Activated CD8-positive, alpha-beta memory T cell treated with anti-CD3 and anti-CD28 coated beads, Interleukin-2, amount 50 U/mL, for 24 hours (primary cell): Measurements from ENCODE around the gene CCDC179.
A peak's percentile ranks its signal among the peaks of the same experiment; 100 is the strongest.

Experiments used
- DNase-seq: peaks from one replicate; pipeline ENCODE4 v3.0.0-alpha.2; 2020; ENCODE audit errors: extremely low read depth

Gene CCDC179

GRCh38 chr11:22860241-22860640, at the start of gene CCDC179:
Gene CCDC179 (minus strand): TSS chr11:22860474. CDS start chr11:22860421, 53 bp downstream.
- no peak for DNase-seq

- no peak for DNase-seq
Observed at GRCh38 chr11:22903782-22904181, 43.5 kb upstream of the CCDC179 start.

- no peak for DNase-seq
Observed at GRCh38 chr11:22901603-22902002, 41.3 kb upstream of the CCDC179 start.

GRCh38 chr11:22900764-22901486, 40.7 kb upstream of the CCDC179 start:
- DNase-seq, result no peak

GRCh38 chr11:22898036-22898435, 37.8 kb upstream of the CCDC179 start:
- DNase-seq, result no peak

GRCh38 chr11:22890227-22890626, 30.0 kb upstream of the CCDC179 start:
- DNase-seq, result no peak

GRCh38 chr11:22884217-22884616, 23.9 kb upstream of the CCDC179 start:
- no peak for DNase-seq

GRCh38 chr11:22879630-22880029, 19.4 kb upstream of the CCDC179 start:
- DNase-seq, result no peak

GRCh38 chr11:22878604-22879003, 18.3 kb upstream of the CCDC179 start:
- DNase-seq, result no peak

- DNase-seq, result no peak
Observed at GRCh38 chr11:22878039-22878438, 17.8 kb upstream of the CCDC179 start.

- peak; percentile 7 for DNase-seq
Observed at GRCh38 chr11:22875869-22876473, 15.7 kb upstream of the CCDC179 start.

- DNase-seq, result no peak
Observed at GRCh38 chr11:22869325-22869724, 9.1 kb upstream of the CCDC179 start.

GRCh38 chr11:22859756-22860155, 518 bp downstream of the CCDC179 start:
- DNase-seq, result no peak

- DNase-seq, result no peak
Observed at GRCh38 chr11:22851477-22851876, 8.8 kb downstream of the CCDC179 start.

- DNase-seq, result no peak
Observed at GRCh38 chr11:22846726-22847125, 13.5 kb downstream of the CCDC179 start.

GRCh38 chr11:22832315-22833015, 27.8 kb downstream of the CCDC179 start:
- no peak for DNase-seq

GRCh38 chr11:22830082-22830414, 30.2 kb downstream of the CCDC179 start:
- DNase-seq, result no peak

- DNase-seq, result peak; percentile 78
Observed at GRCh38 chr11:22829231-22830081, 30.8 kb downstream of the CCDC179 start, which contains the start of gene SVIP. Gene SVIP (minus strand): TSS chr11:22829801. CDS start chr11:22829748, 53 bp downstream.

GRCh38 chr11:22828373-22828772, 31.9 kb downstream of the CCDC179 start:
- DNase-seq, result no peak

- no peak for DNase-seq
Observed at GRCh38 chr11:22822203-22822602, 38.1 kb downstream of the CCDC179 start.

- DNase-seq, result no peak
Observed at GRCh38 chr11:22809893-22810292, 50.4 kb downstream of the CCDC179 start.
